D721Med (cell line): ENCODE data around the gene DRC3.
"Not testable (repeated sequence)": the region's sequence is repeated elsewhere in the genome, so short reads cannot be mapped to it uniquely, and the experiment has no call there.

Source experiments
- DNase-seq: peaks from one replicate; pipeline ENCODE4 v3.0.0; 2011; ENCODE audit warnings: low spot score; ENCODE audit not compliant: insufficient read length
- FAIRE-seq: peaks from 2 replicates; lab custom pipeline; 2011; peaks lifted over from hg19 to GRCh38; lab: Jason Lieb, UNC
- CTCF ChIP-seq: IDR thresholded peaks from 2 replicates; pipeline ENCODE4 v1.5.1; 2012; ENCODE audit warnings: mild to moderate bottlenecking, control low read depth; ENCODE audit not compliant: insufficient read depth; ENCODE audit errors: missing control alignments

Gene DRC3

GRCh38 chr17:17993366-17993765, 20.7 kb downstream of the DRC3 start:
- TF ChIP-seq CTCF = no peak

GRCh38 chr17:17993852-17994251, 21.2 kb downstream of the DRC3 start:
- DNase-seq (no peak), FAIRE-seq (no peak)
- no peak for TF ChIP-seq CTCF

More at GRCh38 chr17:17993366-17993765, 20.7 kb downstream of the DRC3 start:
- FAIRE-seq (no peak), DNase-seq (no peak)

GRCh38 chr17:17994271-17995069, 21.8 kb downstream of the DRC3 start:
- FAIRE-seq (no peak), DNase-seq (no peak)
- TF ChIP-seq CTCF = peak; percentile 16

- DNase-seq, FAIRE-seq: not testable (repeated sequence)
Observed at GRCh38 chr17:17995887-17996286, 23.2 kb downstream of the DRC3 start.

GRCh38 chr17:17998934-17999333, 26.3 kb downstream of the DRC3 start:
- FAIRE-seq = no peak
- DNase-seq = no peak
- TF ChIP-seq CTCF = no peak

GRCh38 chr17:17999364-18000029, 26.8 kb downstream of the DRC3 start:
- DNase-seq = no peak
- no peak for TF ChIP-seq CTCF
- no peak for FAIRE-seq

- TF ChIP-seq CTCF = no peak
- DNase-seq = no peak
- FAIRE-seq = no peak
Observed at GRCh38 chr17:18000030-18000408, 27.4 kb downstream of the DRC3 start.
